Ishikawa (cell line): Measurements from ENCODE around the gene MGLL.

Experiments used
- CEBPB ChIP-seq: IDR thresholded peaks from 2 replicates; pipeline ENCODE4 v1.6.1; 2012
- CREB1 ChIP-seq: IDR thresholded peaks from 2 replicates; pipeline ENCODE4 v1.6.1; 2012; ENCODE audit warnings: low read depth
- EGR1 ChIP-seq: IDR thresholded peaks from 2 replicates; pipeline ENCODE4 v1.6.1; 2012
- EP300 ChIP-seq: IDR thresholded peaks from 2 replicates; pipeline ENCODE4 v1.6.1; 2012; ENCODE audit warnings: borderline replicate concordance
- FOXM1 ChIP-seq: IDR thresholded peaks from 2 replicates; pipeline ENCODE4 v1.6.1; 2012; ENCODE audit warnings: low read depth, borderline replicate concordance
- MAX ChIP-seq: IDR thresholded peaks from 2 replicates; pipeline ENCODE4 v1.6.1; 2012
- NFIC ChIP-seq: IDR thresholded peaks from 2 replicates; pipeline ENCODE4 v1.6.1; 2012
- RAD21 ChIP-seq: IDR thresholded peaks from 2 replicates; pipeline ENCODE4 v1.6.1; 2012; ENCODE audit warnings: low read depth
- REST ChIP-seq: IDR thresholded peaks from 2 replicates; pipeline ENCODE4 v1.6.1; 2012; ENCODE audit warnings: low read depth, mild to moderate bottlenecking
- TAF1 ChIP-seq: IDR thresholded peaks from 2 replicates; pipeline ENCODE4 v1.6.1; 2012; ENCODE audit warnings: low read depth, mild to moderate bottlenecking
- TCF12 ChIP-seq: IDR thresholded peaks from 2 replicates; pipeline ENCODE4 v1.6.1; 2012; ENCODE audit warnings: low read depth
- TEAD4 ChIP-seq: IDR thresholded peaks from 2 replicates; pipeline ENCODE4 v1.6.1; 2012
- USF1 ChIP-seq: IDR thresholded peaks from 2 replicates; pipeline ENCODE4 v1.6.1; 2012
- YY1 ChIP-seq: IDR thresholded peaks from 2 replicates; pipeline ENCODE4 v1.6.1; 2012; ENCODE audit warnings: low read depth
- ZBTB7A ChIP-seq: IDR thresholded peaks from 2 replicates; pipeline ENCODE4 v1.6.1; 2012; ENCODE audit warnings: low read depth

The MGLL gene

GRCh38 chr3:127734181-127734720 lies 88.1 kb downstream of the MGLL start:
- no peak for TF ChIP-seq EP300
- TF ChIP-seq TEAD4, result no peak
- no peak for TF ChIP-seq CEBPB
- no peak for TF ChIP-seq RAD21
- no peak for TF ChIP-seq EGR1
- TF ChIP-seq REST, result no peak
- no peak for TF ChIP-seq FOXM1
- TF ChIP-seq ZBTB7A, result no peak
- TF ChIP-seq TAF1, result no peak
- no peak for TF ChIP-seq MAX
- no peak for TF ChIP-seq CREB1
- no peak for TF ChIP-seq NFIC
- no peak for TF ChIP-seq TCF12
- TF ChIP-seq YY1, result no peak
- TF ChIP-seq USF1, result no peak

GRCh38 chr3:127733781-127734180 lies 88.5 kb downstream of the MGLL start:
- TF ChIP-seq USF1, result no peak
- no peak for TF ChIP-seq EGR1
- TF ChIP-seq CREB1, result no peak
- TF ChIP-seq REST, result no peak
- no peak for TF ChIP-seq CEBPB
- no peak for TF ChIP-seq TAF1
- TF ChIP-seq MAX, result no peak
- TF ChIP-seq EP300, result no peak
- no peak for TF ChIP-seq NFIC
- TF ChIP-seq TCF12, result no peak
- TF ChIP-seq TEAD4, result no peak
- no peak for TF ChIP-seq FOXM1
- TF ChIP-seq YY1, result no peak
- no peak for TF ChIP-seq RAD21
- no peak for TF ChIP-seq ZBTB7A

GRCh38 chr3:127732879-127733350 lies 89.4 kb downstream of the MGLL start:
- TF ChIP-seq EP300 (no peak), CEBPB (no peak), TAF1 (no peak), USF1 (no peak), ZBTB7A (no peak), TCF12 (no peak)

GRCh38 chr3:127732303-127732702 lies 90.0 kb downstream of the MGLL start:
- TF ChIP-seq EP300 (no peak), CEBPB (no peak), ZBTB7A (no peak), RAD21 (no peak), MAX (no peak), TCF12 (no peak)

- TF ChIP-seq FOXM1, result no peak
- TF ChIP-seq TCF12, result no peak
- TF ChIP-seq TAF1, result no peak
- TF ChIP-seq RAD21, result no peak
- no peak for TF ChIP-seq CREB1
- no peak for TF ChIP-seq USF1
- no peak for TF ChIP-seq REST
- no peak for TF ChIP-seq EP300
- TF ChIP-seq TEAD4, result no peak
- no peak for TF ChIP-seq MAX
- no peak for TF ChIP-seq ZBTB7A
- TF ChIP-seq NFIC, result no peak
- no peak for TF ChIP-seq YY1
- no peak for TF ChIP-seq EGR1
- TF ChIP-seq CEBPB, result no peak
These were observed 90.6 kb downstream of the MGLL start for GRCh38 chr3:127731546-127732289.
